IMR-90 (cell line): ENCODE data around the gene SP140L. TPM values are rescaled to one million over a fixed set of nuclear protein-coding genes. Genes with fewer than 3 reads are reported as not detected.

Source experiments
- ATAC-seq: fragments of 200-7000 bp; cut with Tn5 transposase; 2 replicates; pipeline ENCODE4 v1.9.1; 2020; ENCODE audit warnings: low read depth, mild to moderate bottlenecking, moderate library complexity
- BruUV-seq: library from RNA; stranded (reverse); fragments of 400-500 nt; replicated peaks from 2 replicates; lab custom pipeline; 2021; lab: Mats Ljungman, UMichigan
- CTCF ChIA-PET: fragments of 300-600 bp; formaldehyde crosslinking; extraction: SDS; loops from one replicate; lab custom pipeline; 2021; ENCODE audit warnings: antibody characterized with exemption; lab: Yijun Ruan, JAX
- POLR2A ChIA-PET: fragments of 300-600 bp; sonication (Branson Sonifier 250); formaldehyde crosslinking; loops from one replicate; lab custom pipeline; 2022; ENCODE audit warnings: antibody characterized with exemption; ENCODE audit not compliant: unreplicated experiment; lab: Charles Lee
- DNase-seq: peaks from one replicate; pipeline ENCODE4 v3.0.0; 2013
- H2AFZ ChIP-seq: replicated peaks from 2 replicates; pipeline ENCODE3; 2013; ENCODE audit warnings: low read length, mild to moderate bottlenecking; ENCODE audit not compliant: poor library complexity
- H2AK5ac ChIP-seq: 2 replicates; pipeline ENCODE4 v1.6.1; 2013; ENCODE audit warnings: low read depth, low read length, inconsistent platforms
- H2AK9ac ChIP-seq: replicated peaks from 2 replicates; pipeline ENCODE3; 2013; ENCODE audit warnings: mild to moderate bottlenecking, low read depth, low read length, moderate library complexity; ENCODE audit not compliant: poor library complexity
- H2BK120ac ChIP-seq: 2 replicates; pipeline ENCODE4 v1.6.1; 2013; ENCODE audit warnings: low read depth, low read length, inconsistent platforms
- H2BK15ac ChIP-seq: 3 replicates; pipeline ENCODE4 v1.6.1; 2013; ENCODE audit warnings: low read depth, low read length, inconsistent platforms
- H2BK20ac ChIP-seq: 2 replicates; pipeline ENCODE4 v1.6.1; 2013; ENCODE audit warnings: low read depth, mild to moderate bottlenecking, inconsistent platforms, low read length, moderate library complexity
- H2BK5ac ChIP-seq: 2 replicates; pipeline ENCODE4 v1.6.1; 2013; ENCODE audit warnings: mild to moderate bottlenecking, low read depth, low read length, inconsistent platforms; ENCODE audit not compliant: poor library complexity, severe bottlenecking
- H3K14ac ChIP-seq: replicated peaks from 2 replicates; pipeline ENCODE4 v1.6.1; 2013; ENCODE audit warnings: low read depth, low read length, inconsistent platforms
- H3K18ac ChIP-seq: 2 replicates; pipeline ENCODE4 v1.6.1; 2013; ENCODE audit warnings: low read depth, low read length, control low read depth
- H3K23ac ChIP-seq: 2 replicates; pipeline ENCODE4 v1.6.1; 2013; ENCODE audit warnings: low read depth, low read length, inconsistent platforms
- H3K27ac ChIP-seq: 2 replicates; pipeline ENCODE4 v1.5.1; 2013; ENCODE audit warnings: mild to moderate bottlenecking, control low read depth, low read length; ENCODE audit not compliant: insufficient read depth
- H3K27me3 ChIP-seq: 2 replicates; pipeline ENCODE4 v1.6.1; 2013; ENCODE audit warnings: low read length; ENCODE audit not compliant: control insufficient read depth, insufficient read depth
- H3K36me3 ChIP-seq: 2 replicates; pipeline ENCODE4 v1.6.1; 2013; ENCODE audit warnings: low read length, mixed read lengths; ENCODE audit not compliant: control insufficient read depth, insufficient read depth
- H3K4ac ChIP-seq: 2 replicates; pipeline ENCODE4 v1.6.1; 2013; ENCODE audit warnings: low read depth, low read length, inconsistent platforms
- H3K4me1 ChIP-seq: 2 replicates; pipeline ENCODE4 v1.6.1; 2013; ENCODE audit warnings: low read length, mixed read lengths; ENCODE audit not compliant: control insufficient read depth, insufficient read depth
- H3K4me2 ChIP-seq: 2 replicates; pipeline ENCODE4 v1.6.1; 2013; ENCODE audit warnings: low read depth, mild to moderate bottlenecking, control low read depth, low read length, moderate library complexity
- H3K4me3 ChIP-seq: 2 replicates; pipeline ENCODE4 v1.5.1; 2013; ENCODE audit warnings: low read depth, mild to moderate bottlenecking, control low read depth, low read length, moderate library complexity; ENCODE audit not compliant: insufficient read depth
- H3K56ac ChIP-seq: 2 replicates; pipeline ENCODE4 v1.6.1; 2013; ENCODE audit warnings: low read length, inconsistent platforms; ENCODE audit not compliant: insufficient read depth; ENCODE audit errors: extremely low read depth
- H3K79me1 ChIP-seq, 2 experiments: 2 replicates each; pipeline ENCODE4 v1.6.1; 2013; ENCODE audit warnings: low read length in 2 of 2, inconsistent platforms in 1 of 2, low read depth in 1 of 2
- H3K9ac ChIP-seq: 2 replicates; pipeline ENCODE4 v1.6.1; 2013; ENCODE audit warnings: low read depth, low read length, control low read depth
- H3K9me1 ChIP-seq: 2 replicates; pipeline ENCODE4 v1.6.1; 2013; ENCODE audit warnings: low read length, inconsistent platforms; ENCODE audit not compliant: insufficient read depth
- H3K9me3 ChIP-seq: 2 replicates; pipeline ENCODE4 v1.6.1; 2013; ENCODE audit warnings: low read length; ENCODE audit not compliant: control insufficient read depth, insufficient read depth
- H4K20me1 ChIP-seq: 2 replicates; pipeline ENCODE4 v1.6.1; 2013; ENCODE audit warnings: low read length, inconsistent platforms; ENCODE audit not compliant: insufficient read depth
- H4K5ac ChIP-seq: 2 replicates; pipeline ENCODE4 v1.6.1; 2013; ENCODE audit warnings: mild to moderate bottlenecking, low read depth, low read length, control low read depth
- H4K8ac ChIP-seq, 2 experiments: 2 replicates each; pipeline ENCODE4 v1.6.1; 2013; ENCODE audit warnings: low read depth in 2 of 2, low read length in 2 of 2, control low read depth in 1 of 2, inconsistent platforms in 1 of 2
- H4K91ac ChIP-seq: 2 replicates; pipeline ENCODE4 v1.6.1; 2013; ENCODE audit warnings: low read depth, low read length, inconsistent platforms; ENCODE audit not compliant: insufficient read depth
- CEBPB ChIP-seq: IDR thresholded peaks from 2 replicates; pipeline ENCODE4 v1.6.1; 2012; ENCODE audit warnings: low read depth, low read length, improper control_type of control experiment
- CHD1 ChIP-seq: IDR thresholded peaks from 2 replicates; pipeline ENCODE4 v1.6.1; 2012; ENCODE audit warnings: low read depth, low read length, improper control_type of control experiment
- CTCF ChIP-seq: conservative IDR thresholded peaks from 2 replicates; pipeline ENCODE4 v1.5.1; 2012; ENCODE audit warnings: mild to moderate bottlenecking, low read depth, low read length, improper control_type of control experiment
- ELK1 ChIP-seq: fragments of 150-350 bp; IDR thresholded peaks from 2 replicates; pipeline ENCODE4 v1.6.1; 2016; ENCODE audit warnings: low read depth, mild to moderate bottlenecking, low read length, moderate library complexity, borderline replicate concordance
- MAFK ChIP-seq: IDR thresholded peaks from 2 replicates; pipeline ENCODE4 v1.6.1; 2012; ENCODE audit warnings: low read depth, low read length, improper control_type of control experiment
- MAZ ChIP-seq: IDR thresholded peaks from 2 replicates; pipeline ENCODE4 v1.6.1; 2012; ENCODE audit warnings: low read depth, mild to moderate bottlenecking, low read length, improper control_type of control experiment, moderate library complexity, borderline replicate concordance
- RCOR1 ChIP-seq: IDR thresholded peaks from 2 replicates; pipeline ENCODE4 v1.6.1; 2012; ENCODE audit warnings: mild to moderate bottlenecking, low read length, improper control_type of control experiment; ENCODE audit not compliant: insufficient replicate concordance
- RFX5 ChIP-seq: IDR thresholded peaks from 2 replicates; pipeline ENCODE4 v1.8.0; 2012; ENCODE audit warnings: low read depth, mild to moderate bottlenecking, low read length, moderate library complexity
- USF2 ChIP-seq: fragments of 150-350 bp; IDR thresholded peaks from 2 replicates; pipeline ENCODE4 v1.6.1; 2017; ENCODE audit warnings: mild to moderate bottlenecking, antibody characterized with exemption, low read length, low read depth
- WGBS, 2 experiments: methylation state at CpG; one replicate each; pipeline versions ENCODE4 v1.1.5 to v1.1.7; 2013; ENCODE audit warnings: missing lambda C conversion rate in 2 of 2; ENCODE audit not compliant: insufficient read length in 1 of 2; ENCODE audit errors: extremely low coverage in 2 of 2; 5-methylcytosine and 5-hydroxymethylcytosine counted together
- dilution Hi-C: fragments of 300-500 bp; cut with HindIII; formaldehyde crosslinking; loops from one replicate; pipeline ENCODE4 v1.14.3; 2018; ENCODE audit warnings: low sequenced_read_pairs; ENCODE audit not compliant: unreplicated experiment
- in situ Hi-C: fragments of 300-500 bp; cut with MboI; formaldehyde crosslinking; loops from 3 replicates; pipeline ENCODE4 v1.14.3; 2019; ENCODE audit warnings: low sequenced_read_pairs, inconsistent platforms, mixed read lengths
- intact Hi-C: fragments of 100-400 bp; cut with micrococcal nuclease; formaldehyde crosslinking; loops from 2 replicates; pipeline ENCODE4 v1.10.0; 2022
- polyA plus RNA-seq, 3 experiments: library from polyadenylated mRNA; depleted of rRNA; stranded (reverse); fragments of >200 nt; gene quantifications; 2 replicates each; pipeline ENCODE4 v1.2.3, GENCODE V29; 2012; ENCODE audit warnings: low replicate concordance in 1 of 3
- total RNA-seq: library from RNA; depleted of rRNA; stranded (reverse); fragments of >200 nt; gene quantifications from 2 replicates; pipeline ENCODE4 v1.2.3, GENCODE V29; 2012

Gene SP140L
- total and polyA plus RNA-seq, 2 of the 4 experiments (the other 2 are of a cell fraction) = 5.4 to 11.2 TPM

GRCh38 chr2:230403746-230404145 lies 76.8 kb downstream of the SP140L start:
- Histone ChIP-seq H3K23ac (no peak overlapping the region), H4K20me1 (no peaks in the 10 kb centered on the region), H3K36me3 (peaks cover 7% of the 10 kb centered on the region; the same call in 1 of the 2 replicates), H2AK9ac (no peak overlapping the region), H3K56ac (no peak overlapping the region), H4K91ac (no peak overlapping the region), H3K4ac (no peak overlapping the region), H2BK5ac (no peak overlapping the region), H2BK120ac (no peak overlapping the region), H3K9me3 (no peaks in the 10 kb centered on the region), H3K4me3 (no peak overlapping the region), H3K27me3 (no peaks in the 10 kb centered on the region), H3K14ac (no peak overlapping the region), H2BK20ac (no peak overlapping the region), H4K8ac (no peak overlapping the region), H2AK5ac (no peak overlapping the region), H3K4me1 (peaks cover 3% of the 10 kb centered on the region), H3K9me1 (peaks cover 4% of the 10 kb centered on the region), H2AFZ (no peak overlapping the region), H2BK15ac (no peak overlapping the region), H3K4me2 (no peak overlapping the region), H3K79me1 (0 out of 4 replicates have a peak, but pooled peaks cover 0 to 3% of the 10 kb centered on the region in 2 experiments), H3K9ac (no peak overlapping the region), H4K5ac (no peak overlapping the region), H3K18ac (no peak overlapping the region), H3K27ac (no peak overlapping the region)
- dilution Hi-C loops (no loop called here), intact Hi-C loops (no loop called here), in situ Hi-C loops (loop anchor here (25.0 kb wide), 1 partner anchor 409 kb away; no protein-coding TSS in a partner anchor)
- BruUV-seq = no TSS peak
- DNase-seq (no peak), ATAC-seq (no peak)
- ChIA-PET POLR2A (no interaction called here), CTCF (interaction anchor here (0.6 to 1.0 kb wide), 3 partner anchors 9 to 48 kb away, joined by 3 to 4 read pairs (median 3); no protein-coding TSS in a partner anchor)
- TF ChIP-seq ELK1 (no peak), USF2 (no peak), RFX5 (no peak), MAZ (no peak), CTCF (no peak), RCOR1 (no peak), CHD1 (no peak), CEBPB (no peak), MAFK (no peak)
- WGBS, 2 experiments = no CpG with 5 or more reads among the region's 7 CpGs
